Neural cell (in vitro differentiated cells): ENCODE measurements around the gene AP2B1. TPM values are rescaled to one million over a fixed set of nuclear protein-coding genes. Genes with fewer than 3 reads are reported as not detected.

Experiments used
- H2AFZ ChIP-seq: fragments of 200-600, 300-800 bp; sonication (generic), shearing (Covaris generic); 2 replicates; pipeline ENCODE4 v1.6.0; 2014; ENCODE audit warnings: low read depth, mild to moderate bottlenecking, antibody characterized with exemption, low read length, moderate library complexity
- H3F3A ChIP-seq: fragments of 200-600 bp; shearing (Covaris generic); 2 replicates; pipeline ENCODE4 v1.6.1; 2016; ENCODE audit warnings: mild to moderate bottlenecking, moderate library complexity, mixed read lengths, antibody characterized with exemption, low read length; ENCODE audit not compliant: insufficient read depth, poor library complexity, severe bottlenecking
- H3K27ac ChIP-seq: fragments of 200-600, 300-800 bp; sonication (generic), shearing (Covaris generic); 2 replicates; pipeline ENCODE4 v1.5.1; 2014; ENCODE audit warnings: mild to moderate bottlenecking, low read length, moderate library complexity
- H3K27me3 ChIP-seq: fragments of 300-800, 200-600 bp; sonication (generic), shearing (Covaris generic); 2 replicates; pipeline ENCODE4 v1.6.0; 2014; ENCODE audit warnings: mild to moderate bottlenecking, low read depth, low read length, moderate library complexity; ENCODE audit not compliant: insufficient read depth
- H3K36me3 ChIP-seq: fragments of 300-800, 200-600 bp; sonication (generic), shearing (Covaris generic); 2 replicates; pipeline ENCODE4 v1.5.1; 2014; ENCODE audit warnings: mild to moderate bottlenecking, antibody characterized with exemption, low read length, moderate library complexity; ENCODE audit not compliant: insufficient read depth
- H3K4me2 ChIP-seq: fragments of 300-800, 200-600 bp; sonication (generic), shearing (Covaris generic); 2 replicates; pipeline ENCODE4 v1.6.0; 2014; ENCODE audit warnings: mild to moderate bottlenecking, low read length
- H3K4me3 ChIP-seq: fragments of 300-800, 200-600 bp; sonication (generic), shearing (Covaris generic); 2 replicates; pipeline ENCODE4 v1.5.1; 2014; ENCODE audit warnings: mild to moderate bottlenecking, low read length, moderate library complexity
- H3K79me2 ChIP-seq: fragments of 200-600 bp; shearing (Covaris generic); replicated peaks from 2 replicates; pipeline ENCODE4 v1.6.0; 2014; ENCODE audit warnings: mild to moderate bottlenecking, low read length, moderate library complexity; ENCODE audit not compliant: insufficient read depth
- H3K9ac ChIP-seq: fragments of 300-800, 200-600 bp; sonication (generic), shearing (Covaris generic); 2 replicates; pipeline ENCODE4 v1.6.1; 2016; ENCODE audit warnings: mild to moderate bottlenecking, low read length, mixed read lengths
- H3K9me2 ChIP-seq: fragments of 200-600 bp; shearing (Covaris generic); 2 replicates; pipeline ENCODE4 v1.6.1; 2016; ENCODE audit warnings: mild to moderate bottlenecking, low read length, mixed read lengths; ENCODE audit not compliant: insufficient read depth
- H3K9me3 ChIP-seq: fragments of 200-600, 300-800 bp; sonication (generic), shearing (Covaris generic); 2 replicates; pipeline ENCODE4 v1.6.1; 2016; ENCODE audit warnings: mild to moderate bottlenecking, mixed run types, low read length, moderate library complexity, mixed read lengths
- H4K20me1 ChIP-seq: fragments of 200-600 bp; shearing (Covaris generic); 2 replicates; pipeline ENCODE4 v1.6.1; 2016; ENCODE audit warnings: mild to moderate bottlenecking, mixed run types; ENCODE audit not compliant: insufficient read depth
- CTCF ChIP-seq: fragments of 450-650 bp; IDR thresholded peaks from 2 replicates; pipeline ENCODE4 v1.5.1; 2014; ENCODE audit warnings: antibody characterized with exemption, mild to moderate bottlenecking, moderate library complexity; ENCODE audit not compliant: poor library complexity, severe bottlenecking
- EP300 ChIP-seq: fragments of 450-650 bp; conservative IDR thresholded peaks from 2 replicates; pipeline ENCODE4 v1.6.1; 2014; ENCODE audit warnings: antibody characterized with exemption, mild to moderate bottlenecking, moderate library complexity; ENCODE audit not compliant: poor library complexity, severe bottlenecking
- EZH2 ChIP-seq: fragments of 200-600, 300-800 bp; shearing (Covaris generic), sonication (generic); IDR thresholded peaks from 2 replicates; pipeline ENCODE4 v1.6.1; 2014; ENCODE audit warnings: antibody characterized with exemption, low read length, borderline replicate concordance, mild to moderate bottlenecking; ENCODE audit not compliant: insufficient read depth, poor library complexity, severe bottlenecking
- MXI1 ChIP-seq: fragments of 450-650 bp; conservative IDR thresholded peaks from 2 replicates; pipeline ENCODE4 v1.6.1; 2014; ENCODE audit warnings: antibody characterized with exemption, mild to moderate bottlenecking; ENCODE audit not compliant: poor library complexity, severe bottlenecking
- POLR2AphosphoS5 ChIP-seq: IDR thresholded peaks from 2 replicates; pipeline ENCODE4 v1.6.1; 2012
- RAD21 ChIP-seq: fragments of 450-650 bp; conservative IDR thresholded peaks from 2 replicates; pipeline ENCODE4 v1.6.1; 2014; ENCODE audit warnings: antibody characterized with exemption, mild to moderate bottlenecking, moderate library complexity
- REST ChIP-seq: IDR thresholded peaks from 2 replicates; pipeline ENCODE4 v1.6.1; 2012; ENCODE audit warnings: borderline replicate concordance
- SMC3 ChIP-seq: fragments of 450-650 bp; conservative IDR thresholded peaks from 2 replicates; pipeline ENCODE4 v1.6.1; 2014; ENCODE audit warnings: antibody characterized with exemption, mild to moderate bottlenecking, moderate library complexity; ENCODE audit not compliant: poor library complexity
- TAF1 ChIP-seq: IDR thresholded peaks from 2 replicates; pipeline ENCODE4 v1.6.1; 2012; ENCODE audit warnings: low read depth
- polyA plus RNA-seq: library from polyadenylated mRNA; depleted of rRNA; stranded (reverse); fragments of >200 nt; gene quantifications from 2 replicates; pipeline ENCODE4 v1.2.3, GENCODE V29; 2014

Gene AP2B1
- polyA plus RNA-seq, 1 donor from 2014 or later: 59.5 TPM

- no peak for TF ChIP-seq EZH2
- TF ChIP-seq EP300: no peak
- TF ChIP-seq CTCF: no peak
- no peak for TF ChIP-seq POLR2AphosphoS5
- no peak for TF ChIP-seq RAD21
- TF ChIP-seq SMC3: no peak
- TF ChIP-seq TAF1: no peak
- no peak for TF ChIP-seq MXI1
- no peak for TF ChIP-seq REST
- H3K36me3 ChIP-seq: peaks cover 9% of the 10 kb centered on the region
- H3K4me3 ChIP-seq: no peak overlapping the region
- no peaks in the 10 kb centered on the region for H3K27me3 ChIP-seq
- H3K9me3 ChIP-seq: no peaks in the 10 kb centered on the region
- H4K20me1 ChIP-seq: no peaks in the 10 kb centered on the region
- H3K79me2 ChIP-seq: no peaks in the 10 kb centered on the region
- no peak overlapping the region for H3K9ac ChIP-seq
- no peaks in the 10 kb centered on the region for H3F3A ChIP-seq
- no peaks in the 10 kb centered on the region for H3K9me2 ChIP-seq
- H2AFZ ChIP-seq: no peak overlapping the region
- no peak overlapping the region for H3K27ac ChIP-seq
- H3K4me2 ChIP-seq: no peak overlapping the region
These were observed 96.5 kb downstream of the AP2B1 start for GRCh38 chr17:35683591-35683990.

- Histone ChIP-seq H3K4me3 (no peak overlapping the region), H3K27ac (no peak overlapping the region), H3K9ac (no peak overlapping the region), H3K9me3 (no peaks in the 10 kb centered on the region), H3F3A (no peaks in the 10 kb centered on the region), H2AFZ (no peak overlapping the region), H3K9me2 (no peaks in the 10 kb centered on the region), H3K36me3 (peaks cover 9% of the 10 kb centered on the region), H3K79me2 (no peaks in the 10 kb centered on the region), H3K27me3 (no peaks in the 10 kb centered on the region), H3K4me2 (no peak overlapping the region), H4K20me1 (no peaks in the 10 kb centered on the region)
- TF ChIP-seq SMC3 (no peak), EP300 (no peak), REST (no peak)
These were observed 97.1 kb downstream of the AP2B1 start for GRCh38 chr17:35684055-35684802.
